Naive thymus-derived CD4-positive, alpha-beta T cell (primary cell): ENCODE results near the gene WDR64. TPM values are rescaled to one million over a fixed set of nuclear protein-coding genes. Genes with fewer than 3 reads are reported as not detected.

ENCODE experiments used
- ATAC-seq: fragments of 150-1000 bp; cut with Tn5 transposase; 2 replicates; pipeline ENCODE4 v1.10.0; 2021; ENCODE audit warnings: mild to moderate bottlenecking, moderate library complexity
- CTCF ChIA-PET: fragments of 350-600 bp; sonication (Branson Sonifier 250); formaldehyde crosslinking; loops from one replicate; lab custom pipeline; 2021; ENCODE audit warnings: antibody characterized with exemption; lab: Charles Lee
- POLR2A ChIA-PET: fragments of 350-600 bp; sonication (Branson Sonifier 250); formaldehyde crosslinking; loops from one replicate; lab custom pipeline; 2021; ENCODE audit warnings: antibody characterized with exemption, inconsistent platforms; lab: Charles Lee
- DNase-seq, 9 donors: peaks; one replicate each; pipeline versions ENCODE4 v3.0.0 to v3.0.0-alpha.2; 2020 to 2022; ENCODE audit warnings: mixed read lengths in 1 of 9
- H3K27ac ChIP-seq: one replicate; pipeline ENCODE4 v1.7.0; 2013; ENCODE audit warnings: mild to moderate bottlenecking, low read depth, low read length, moderate library complexity
- H3K27me3 ChIP-seq, 2 donors: one replicate each; pipeline ENCODE4 v1.7.0; 2013; ENCODE audit warnings: low read length in 2 of 2, mild to moderate bottlenecking in 2 of 2, moderate library complexity in 2 of 2; ENCODE audit not compliant: control insufficient read depth in 2 of 2, insufficient read depth in 2 of 2
- H3K36me3 ChIP-seq, 3 experiments: 1 replicate in 2 of 3; 2 replicates in 1 of 3; pipeline ENCODE4 v1.7.0; 2013; ENCODE audit warnings: low read length in 3 of 3, mild to moderate bottlenecking in 3 of 3, moderate library complexity in 1 of 3; ENCODE audit not compliant: insufficient read depth in 3 of 3, control insufficient read depth in 2 of 3
- H3K4me1 ChIP-seq, 2 donors: one replicate each; pipeline ENCODE4 v1.7.0; 2013; ENCODE audit warnings: low read length in 2 of 2, mild to moderate bottlenecking in 2 of 2, moderate library complexity in 1 of 2; ENCODE audit not compliant: control insufficient read depth in 2 of 2, insufficient read depth in 2 of 2
- H3K4me3 ChIP-seq: 2 replicates; pipeline ENCODE4 v1.7.0; 2013; ENCODE audit warnings: mild to moderate bottlenecking, low read length
- H3K9me3 ChIP-seq, 3 experiments: 1 replicate in 2 of 3; 2 replicates in 1 of 3; pipeline ENCODE4 v1.7.0; 2013; ENCODE audit warnings: low read length in 3 of 3; ENCODE audit not compliant: control insufficient read depth in 2 of 3
- H3K27ac Mint-ChIP-seq, 9 donors: one replicate each; pipeline ENCODE4 v1.8.0; 2020 to 2022; ENCODE audit warnings: mixed read lengths in 9 of 9, mild to moderate bottlenecking in 8 of 9, moderate library complexity in 5 of 9, inconsistent platforms in 2 of 9
- H3K27me3 Mint-ChIP-seq, 5 donors: one replicate each; pipeline ENCODE4 v1.8.0; 2021 to 2022; ENCODE audit warnings: mixed read lengths in 5 of 5, mild to moderate bottlenecking in 1 of 5
- H3K36me3 Mint-ChIP-seq, 5 donors: one replicate each; pipeline ENCODE4 v1.8.0; 2020 to 2022; ENCODE audit warnings: mixed read lengths in 5 of 5, mild to moderate bottlenecking in 3 of 5, inconsistent platforms in 1 of 5
- H3K4me1 Mint-ChIP-seq, 7 donors: one replicate each; pipeline ENCODE4 v1.8.0; 2020 to 2022; ENCODE audit warnings: mixed read lengths in 7 of 7, mild to moderate bottlenecking in 3 of 7, inconsistent platforms in 1 of 7
- H3K4me3 Mint-ChIP-seq, 10 donors: one replicate each; pipeline ENCODE4 v1.8.0; 2020 to 2022; ENCODE audit warnings: mild to moderate bottlenecking in 10 of 10, mixed read lengths in 10 of 10, moderate library complexity in 6 of 10, inconsistent platforms in 2 of 10
- H3K9me3 Mint-ChIP-seq, 11 donors: one replicate each; pipeline ENCODE4 v1.8.0; 2020 to 2022; ENCODE audit warnings: mixed read lengths in 11 of 11, mild to moderate bottlenecking in 4 of 11, inconsistent platforms in 1 of 11, moderate library complexity in 1 of 11
- intact Hi-C, 2 donors: fragments of 100-400 bp; cut with micrococcal nuclease; formaldehyde crosslinking; loops; one replicate each; pipeline ENCODE4 v1.15.1; 2023
- polyA plus RNA-seq, 2 donors: library from polyadenylated mRNA; unstranded; fragments of 300-500 nt; fragmentation: Illumina TruSeq; gene quantifications; one replicate each; pipeline ENCODE4 v1.2.3, GENCODE V29; 2021
- total RNA-seq, 6 experiments: library from RNA in 5 of 6; stranded (reverse) in 5 of 6; gene quantifications; 1 replicate in 5 of 6; 2 replicates in 1 of 6; pipeline ENCODE4 v1.2.3 and lab custom pipeline; 2021 to 2026

Gene WDR64
- total and polyA plus RNA-seq, 7 experiments from 2014 or later = 0.22 to 0.66 (median 0.49) TPM

- no peaks in the 10 kb centered on the region for H3K36me3 Mint-ChIP-seq
- ChIA-PET CTCF (interaction anchor here (0.6 to 4.0 kb wide), 19 partner anchors 11 to 1738 kb away, joined by 3 to 49 read pairs (median 4); partner anchors contain the start of genes EXO1 and MAP1LC3C), POLR2A (interaction anchor here (1.5 kb wide), 1 partner anchor 16 kb away, joined by 4 read pairs; no protein-coding TSS in a partner anchor)
- H3K4me1 Mint-ChIP-seq = peaks cover 0 to 6% (median 0%) of the 10 kb centered on the region in 7 donors
- no peaks in the 10 kb centered on the region for H3K27me3 ChIP-seq
- H3K4me3 Mint-ChIP-seq = no peak overlapping the region
- ATAC-seq (no peak), DNase-seq (no peak)
- H3K4me3 ChIP-seq = no peak overlapping the region
- no peak overlapping the region for H3K27ac Mint-ChIP-seq
- H3K9me3 ChIP-seq = no peaks in the 10 kb centered on the region
- H3K4me1 ChIP-seq = peaks cover 0 to 3% of the 10 kb centered on the region in 2 donors
- no peaks in the 10 kb centered on the region for H3K9me3 Mint-ChIP-seq
- intact Hi-C loops = loop anchor here (2.0 to 5.0 kb wide), 10 partner anchors 17 to 1715 kb away; partner anchors contain the start of gene KMO (in 1 of the 2)
- H3K27ac ChIP-seq = no peak overlapping the region
- no peaks in the 10 kb centered on the region for H3K36me3 ChIP-seq
- no peaks in the 10 kb centered on the region for H3K27me3 Mint-ChIP-seq
Observed at GRCh38 chr1:241610056-241610815, 41.8 kb upstream of the WDR64 start.

GRCh38 chr1:241611063-241611462 lies 41.0 kb upstream of the WDR64 start:
- no peak overlapping the region for H3K4me3 ChIP-seq
- Mint-ChIP-seq H3K27me3 (no peaks in the 10 kb centered on the region), H3K27ac (no peak overlapping the region), H3K9me3 (no peaks in the 10 kb centered on the region), H3K36me3 (no peaks in the 10 kb centered on the region), H3K4me1 (peaks cover 0 to 6% (median 0%) of the 10 kb centered on the region in 7 donors), H3K4me3 (no peak overlapping the region)
- peaks cover 0 to 3% of the 10 kb centered on the region in 2 donors for H3K4me1 ChIP-seq
- ChIA-PET POLR2A (interaction anchor here (1.5 kb wide), 1 partner anchor 15 kb away, joined by 4 read pairs; no protein-coding TSS in a partner anchor), CTCF (interaction anchor here (0.6 to 4.0 kb wide), 23 partner anchors 9 to 844 kb away, joined by 3 to 49 read pairs (median 4); partner anchors contain the start of genes EXO1 and MAP1LC3C)
- peak in 7 of 9 donors; percentile 34 to 72 (median 59) for DNase-seq
- H3K27me3 ChIP-seq = no peaks in the 10 kb centered on the region
- no peaks in the 10 kb centered on the region for H3K36me3 ChIP-seq
- intact Hi-C loops = loop anchor here (1.0 to 5.0 kb wide), 13 partner anchors 16 to 1714 kb away; partner anchors contain the start of gene KMO (in 1 of the 2)
- peak; percentile 87 for ATAC-seq
- H3K27ac ChIP-seq = no peak overlapping the region
- no peaks in the 10 kb centered on the region for H3K9me3 ChIP-seq

- Histone ChIP-seq H3K4me1 (peaks cover 0 to 3% of the 10 kb centered on the region in 2 donors), H3K4me3 (no peak overlapping the region), H3K27me3 (no peaks in the 10 kb centered on the region), H3K9me3 (no peaks in the 10 kb centered on the region), H3K27ac (no peak overlapping the region), H3K36me3 (no peaks in the 10 kb centered on the region)
- ChIA-PET CTCF (interaction anchor here (0.6 to 4.0 kb wide), 13 partner anchors 9 to 386 kb away, joined by 3 to 49 read pairs (median 4); partner anchors contain the start of gene MAP1LC3C), POLR2A (interaction anchor here (0.7 to 1.5 kb wide), 2 partner anchors 15 to 92 kb away, joined by 3 to 4 read pairs; partner anchors contain the start of gene FH)
- H3K27ac Mint-ChIP-seq = no peak overlapping the region
- no peaks in the 10 kb centered on the region for H3K9me3 Mint-ChIP-seq
- no peaks in the 10 kb centered on the region for H3K36me3 Mint-ChIP-seq
- intact Hi-C loops = loop anchor here (1.0 to 5.0 kb wide), 15 partner anchors 15 to 1713 kb away; partner anchors contain the start of gene KMO (in 1 of the 2)
- peaks cover 0 to 6% (median 0%) of the 10 kb centered on the region in 7 donors for H3K4me1 Mint-ChIP-seq
- no peak overlapping the region for H3K4me3 Mint-ChIP-seq
- no peaks in the 10 kb centered on the region for H3K27me3 Mint-ChIP-seq
- ATAC-seq = no peak
- DNase-seq = no peak
Observed at GRCh38 chr1:241611736-241612135, 40.3 kb upstream of the WDR64 start.

GRCh38 chr1:241612533-241613477 lies 39.3 kb upstream of the WDR64 start:
- intact Hi-C loops = loop anchor here (1.0 to 5.0 kb wide), 5 partner anchors 14 to 839 kb away; partner anchors contain the start of gene KMO (in 1 of the 2)
- Histone ChIP-seq H3K27me3 (no peaks in the 10 kb centered on the region), H3K9me3 (no peaks in the 10 kb centered on the region), H3K27ac (no peak overlapping the region), H3K4me1 (peaks cover 0 to 3% of the 10 kb centered on the region in 2 donors), H3K4me3 (no peak overlapping the region), H3K36me3 (no peaks in the 10 kb centered on the region)
- POLR2A ChIA-PET = no interaction called here
- no peaks in the 10 kb centered on the region for H3K9me3 Mint-ChIP-seq
- peak; percentile 67 for ATAC-seq
- H3K4me1 Mint-ChIP-seq = peaks cover 0 to 4% (median 0%) of the 10 kb centered on the region in 7 donors
- H3K36me3 Mint-ChIP-seq = peaks cover 0 to 3% (median 0%) of the 10 kb centered on the region in 5 donors
- no peak for DNase-seq
- H3K4me3 Mint-ChIP-seq = no peak overlapping the region
- no peaks in the 10 kb centered on the region for H3K27me3 Mint-ChIP-seq
- no peak overlapping the region for H3K27ac Mint-ChIP-seq
- CTCF ChIA-PET = interaction anchor here (1.2 to 4.0 kb wide), 5 partner anchors 8 to 385 kb away, joined by 4 to 49 read pairs (median 17); partner anchors contain the start of gene MAP1LC3C

- CTCF ChIA-PET = interaction anchor here (0.6 kb wide), 1 partner anchor 402 kb away, joined by 3 read pairs; no protein-coding TSS in a partner anchor
- Mint-ChIP-seq H3K4me1 (peaks cover 0 to 4% (median 0%) of the 10 kb centered on the region in 7 donors), H3K9me3 (no peaks in the 10 kb centered on the region), H3K27me3 (no peaks in the 10 kb centered on the region), H3K36me3 (peaks cover 0 to 3% (median 0%) of the 10 kb centered on the region in 5 donors), H3K4me3 (no peak overlapping the region), H3K27ac (no peak overlapping the region)
- Histone ChIP-seq H3K9me3 (no peaks in the 10 kb centered on the region), H3K36me3 (no peaks in the 10 kb centered on the region), H3K4me1 (peaks cover 0 to 3% of the 10 kb centered on the region in 2 donors), H3K27me3 (no peaks in the 10 kb centered on the region), H3K27ac (no peak overlapping the region), H3K4me3 (no peak overlapping the region)
- DNase-seq = no peak
- POLR2A ChIA-PET = no interaction called here
- intact Hi-C loops = loop anchor here (5.0 kb wide), 3 partner anchors 82 to 838 kb away; partner anchors contain the start of gene KMO (in 1 of the 2)
- no peak for ATAC-seq
Observed at GRCh38 chr1:241614144-241614543, 37.9 kb upstream of the WDR64 start.
